Ishikawa (cell line): ENCODE measurements around the gene MUC5AC.

Source experiments
- CEBPB ChIP-seq: IDR thresholded peaks from 2 replicates; pipeline ENCODE4 v1.6.1; 2012
- CREB1 ChIP-seq: IDR thresholded peaks from 2 replicates; pipeline ENCODE4 v1.6.1; 2012; ENCODE audit warnings: low read depth
- EP300 ChIP-seq: IDR thresholded peaks from 2 replicates; pipeline ENCODE4 v1.6.1; 2012; ENCODE audit warnings: borderline replicate concordance
- FOXM1 ChIP-seq: IDR thresholded peaks from 2 replicates; pipeline ENCODE4 v1.6.1; 2012; ENCODE audit warnings: low read depth, borderline replicate concordance
- NFIC ChIP-seq: IDR thresholded peaks from 2 replicates; pipeline ENCODE4 v1.6.1; 2012
- TAF1 ChIP-seq: IDR thresholded peaks from 2 replicates; pipeline ENCODE4 v1.6.1; 2012; ENCODE audit warnings: low read depth, mild to moderate bottlenecking
- TCF12 ChIP-seq: IDR thresholded peaks from 2 replicates; pipeline ENCODE4 v1.6.1; 2012; ENCODE audit warnings: low read depth
- TEAD4 ChIP-seq: IDR thresholded peaks from 2 replicates; pipeline ENCODE4 v1.6.1; 2012
- YY1 ChIP-seq: IDR thresholded peaks from 2 replicates; pipeline ENCODE4 v1.6.1; 2012; ENCODE audit warnings: low read depth
- TF ChIP-seq, protein P1 (sequence below): IDR thresholded peaks from 2 replicates; pipeline ENCODE4 v1.6.1; 2012

DNA sequence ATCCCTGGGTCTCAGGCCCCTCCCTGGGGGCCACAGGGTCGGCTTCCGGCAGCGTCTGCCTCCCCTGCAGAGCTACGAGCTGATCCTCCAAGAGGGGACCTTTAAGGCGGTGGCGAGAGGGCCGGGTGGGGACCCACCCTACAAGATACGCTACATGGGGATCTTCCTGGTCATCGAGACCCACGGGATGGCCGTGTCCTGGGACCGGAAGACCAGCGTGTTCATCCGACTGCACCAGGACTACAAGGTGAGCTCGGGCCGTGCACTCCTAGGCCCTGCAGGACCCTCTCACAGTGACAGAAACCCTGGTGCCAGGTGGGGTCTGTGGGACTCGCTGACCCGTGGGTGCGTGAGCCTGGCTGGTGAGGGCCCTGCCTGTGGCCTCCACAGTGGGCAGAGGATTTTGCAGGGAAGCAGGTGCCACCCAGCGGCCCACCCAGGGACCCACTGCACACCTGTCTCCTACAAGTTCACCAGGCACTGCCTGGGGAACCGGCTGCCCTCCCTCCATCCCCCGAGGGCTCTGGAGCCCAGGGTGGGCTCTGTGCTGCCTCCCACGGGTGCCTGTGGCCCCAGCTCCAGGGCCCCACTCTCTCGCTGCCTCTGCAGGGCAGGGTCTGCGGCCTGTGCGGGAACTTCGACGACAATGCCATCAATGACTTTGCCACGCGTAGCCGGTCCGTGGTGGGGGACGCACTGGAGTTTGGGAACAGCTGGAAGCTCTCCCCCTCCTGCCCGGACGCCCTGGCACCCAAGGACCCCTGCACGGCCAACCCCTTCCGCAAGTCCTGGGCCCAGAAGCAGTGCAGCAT, 78.8 kb downstream of the MUC5AC start:
- TF ChIP-seq CEBPB (no peak), EP300 (no peak), TAF1 (no peak), YY1 (no peak), TEAD4 (no peak), CREB1 (no peak), FOXM1 (no peak), TCF12 (no peak), NFIC (no peak)
- TF ChIP-seq, protein P1, sequence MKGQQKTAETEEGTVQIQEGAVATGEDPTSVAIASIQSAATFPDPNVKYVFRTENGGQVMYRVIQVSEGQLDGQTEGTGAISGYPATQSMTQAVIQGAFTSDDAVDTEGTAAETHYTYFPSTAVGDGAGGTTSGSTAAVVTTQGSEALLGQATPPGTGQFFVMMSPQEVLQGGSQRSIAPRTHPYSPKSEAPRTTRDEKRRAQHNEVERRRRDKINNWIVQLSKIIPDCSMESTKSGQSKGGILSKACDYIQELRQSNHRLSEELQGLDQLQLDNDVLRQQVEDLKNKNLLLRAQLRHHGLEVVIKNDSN = no peak
